ENCODE results near the gene SYN1.
A peak's percentile ranks its signal among the peaks of the same experiment; 100 is the strongest.

Gene SYN1

GRCh38 chrX:47597222-47597621, 22.4 kb downstream of the SYN1 start:
- H3K36me3 ChIP-seq (ENCODE audit: insufficient read depth, low read length): no peaks in the 10 kb centered on the region
- H3K9me3 ChIP-seq (ENCODE audit: insufficient read depth, low read length, severe bottlenecking): peaks cover 2% of the 10 kb centered on the region
- peaks cover 13% of the 10 kb centered on the region for H3K4me1 ChIP-seq (ENCODE audit: insufficient read depth, low read length)
- H3K27me3 ChIP-seq (ENCODE audit: insufficient read depth, low read length, poor library complexity): no peaks in the 10 kb centered on the region
- DNase-seq: no peak
- H3K27ac ChIP-seq (ENCODE audit: low read length): no peak overlapping the region
- H3K9ac ChIP-seq (ENCODE audit: low read depth, low read length): no peak overlapping the region
- no peak overlapping the region for H3K4me3 ChIP-seq (ENCODE audit: low read depth in 1 of 2, low read length in 2 of 2)
- H3K79me2 ChIP-seq (ENCODE audit: insufficient read depth, low read length): no peaks in the 10 kb centered on the region
- no peak overlapping the region for H3K4me2 ChIP-seq (ENCODE audit: insufficient read depth, low read length)
- TF ChIP-seq CTCF (IDR thresholded peaks at IDR 0.05; ENCODE audit: borderline replicate concordance, extremely low read depth, low read length, poor library complexity, severe bottlenecking) (no peak), EZH2 (IDR thresholded peaks at IDR 0.05; ENCODE audit: borderline replicate concordance, low read depth, low read length, severe bottlenecking) (no peak)
- H2AFZ ChIP-seq (ENCODE audit: low read depth, low read length): no peak overlapping the region
- ATAC-seq (ENCODE audit: insufficient read depth, low read depth): no peak
- no peaks in the 10 kb centered on the region for H4K20me1 ChIP-seq (ENCODE audit: insufficient read depth, low read length)

GRCh38 chrX:47596256-47596655, 23.4 kb downstream of the SYN1 start:
- Histone ChIP-seq H3K27me3 (ENCODE audit: insufficient read depth, low read length, poor library complexity) (no peaks in the 10 kb centered on the region), H3K4me3 (ENCODE audit: low read depth in 1 of 2, low read length in 2 of 2) (no peak overlapping the region), H3K79me2 (ENCODE audit: insufficient read depth, low read length) (no peaks in the 10 kb centered on the region), H3K4me2 (ENCODE audit: insufficient read depth, low read length) (no peak overlapping the region), H3K9me3 (ENCODE audit: insufficient read depth, low read length, severe bottlenecking) (peaks cover 2% of the 10 kb centered on the region), H2AFZ (ENCODE audit: low read depth, low read length) (peak overlapping the region; percentile 39; the same call in 1 of the 2 replicates), H3K36me3 (ENCODE audit: insufficient read depth, low read length) (no peaks in the 10 kb centered on the region), H3K9ac (ENCODE audit: low read depth, low read length) (no peak overlapping the region), H3K27ac (ENCODE audit: low read length) (peak overlapping the region; percentile 36; the same call in 1 of the 2 replicates), H3K4me1 (ENCODE audit: insufficient read depth, low read length) (peaks cover 13% of the 10 kb centered on the region), H4K20me1 (ENCODE audit: insufficient read depth, low read length) (no peaks in the 10 kb centered on the region)
- peak; percentile 64; the same call in 2 of the 3 replicates for ATAC-seq (ENCODE audit: insufficient read depth, low read depth)
- DNase-seq: no peak
- TF ChIP-seq EZH2 (IDR thresholded peaks at IDR 0.05; ENCODE audit: borderline replicate concordance, low read depth, low read length, severe bottlenecking): no peak

- TF ChIP-seq EZH2 (IDR thresholded peaks at IDR 0.05; ENCODE audit: borderline replicate concordance, low read depth, low read length, severe bottlenecking) (no peak), CTCF (IDR thresholded peaks at IDR 0.05; ENCODE audit: borderline replicate concordance, extremely low read depth, low read length, poor library complexity, severe bottlenecking) (no peak)
- peaks cover 2% of the 10 kb centered on the region for H3K9me3 ChIP-seq (ENCODE audit: insufficient read depth, low read length, severe bottlenecking)
- no peak overlapping the region for H3K9ac ChIP-seq (ENCODE audit: low read depth, low read length)
- DNase-seq (no peak), ATAC-seq (ENCODE audit: insufficient read depth, low read depth) (0 out of 3 replicates have a peak, but pooled peaks have one; percentile 27)
- H3K27me3 ChIP-seq (ENCODE audit: insufficient read depth, low read length, poor library complexity): no peaks in the 10 kb centered on the region
- H3K79me2 ChIP-seq (ENCODE audit: insufficient read depth, low read length): no peaks in the 10 kb centered on the region
- no peaks in the 10 kb centered on the region for H3K36me3 ChIP-seq (ENCODE audit: insufficient read depth, low read length)
- H3K4me3 ChIP-seq (ENCODE audit: low read depth in 1 of 2, low read length in 2 of 2): no peak overlapping the region
- peak overlapping the region; percentile 39; the same call in 1 of the 2 replicates for H2AFZ ChIP-seq (ENCODE audit: low read depth, low read length)
- peak overlapping the region; percentile 36; the same call in 1 of the 2 replicates for H3K27ac ChIP-seq (ENCODE audit: low read length)
- no peak overlapping the region for H3K4me2 ChIP-seq (ENCODE audit: insufficient read depth, low read length)
- H4K20me1 ChIP-seq (ENCODE audit: insufficient read depth, low read length): no peaks in the 10 kb centered on the region
- peaks cover 13% of the 10 kb centered on the region for H3K4me1 ChIP-seq (ENCODE audit: insufficient read depth, low read length)
Measured at GRCh38 chrX:47595716-47596251, 23.9 kb downstream of the SYN1 start.

DNA sequence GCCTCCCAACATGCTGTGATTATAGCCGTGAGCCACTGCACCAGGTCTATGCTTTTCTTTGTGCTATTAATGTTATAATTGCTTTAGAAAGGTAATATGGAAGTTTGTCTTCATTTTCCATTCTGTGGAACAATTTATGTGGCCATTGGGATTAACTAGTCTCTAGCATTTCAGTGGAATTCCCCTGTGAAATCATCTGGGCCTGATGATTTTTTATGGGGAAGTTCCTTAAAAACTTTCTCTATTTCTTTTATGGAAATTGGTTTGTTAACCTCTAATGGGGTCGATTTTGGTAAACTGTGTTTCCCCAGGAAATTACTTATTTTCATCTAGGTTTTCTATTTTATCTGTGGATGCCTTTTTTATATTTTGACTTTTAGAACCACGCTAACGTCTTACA, 26.1 kb downstream of the SYN1 start:
- Histone ChIP-seq H3K9ac (ENCODE audit: low read depth, low read length) (no peak overlapping the region), H3K4me1 (ENCODE audit: insufficient read depth, low read length) (peaks cover 13% of the 10 kb centered on the region), H4K20me1 (ENCODE audit: insufficient read depth, low read length) (no peaks in the 10 kb centered on the region), H3K4me3 (ENCODE audit: low read depth in 1 of 2, low read length in 2 of 2) (no peak overlapping the region), H3K36me3 (ENCODE audit: insufficient read depth, low read length) (no peaks in the 10 kb centered on the region), H3K4me2 (ENCODE audit: insufficient read depth, low read length) (no peak overlapping the region), H3K79me2 (ENCODE audit: insufficient read depth, low read length) (no peaks in the 10 kb centered on the region), H3K27ac (ENCODE audit: low read length) (no peak overlapping the region), H3K9me3 (ENCODE audit: insufficient read depth, low read length, severe bottlenecking) (peaks cover 2% of the 10 kb centered on the region), H3K27me3 (ENCODE audit: insufficient read depth, low read length, poor library complexity) (no peaks in the 10 kb centered on the region), H2AFZ (ENCODE audit: low read depth, low read length) (no peak overlapping the region)
- ATAC-seq (ENCODE audit: insufficient read depth, low read depth) (no peak), DNase-seq (no peak)
- TF ChIP-seq CTCF (IDR thresholded peaks at IDR 0.05; ENCODE audit: borderline replicate concordance, extremely low read depth, low read length, poor library complexity, severe bottlenecking) (no peak), EZH2 (IDR thresholded peaks at IDR 0.05; ENCODE audit: borderline replicate concordance, low read depth, low read length, severe bottlenecking) (no peak)

Data from DND-41 (cell line).